GM21825 (cell line): ENCODE results near the gene TUBA3D.
"Not testable (repeated sequence)": the region's sequence is repeated elsewhere in the genome, so short reads cannot be mapped to it uniquely, and the experiment has no call there.

ENCODE experiments used
- ATAC-seq: cut with Tn5 transposase; IDR thresholded peaks from one replicate; pipeline ENCODE4 v1.9.1; 2021; ENCODE audit warnings: mild to moderate bottlenecking, moderate library complexity; ENCODE audit not compliant: unreplicated experiment

Gene TUBA3D

DNA sequence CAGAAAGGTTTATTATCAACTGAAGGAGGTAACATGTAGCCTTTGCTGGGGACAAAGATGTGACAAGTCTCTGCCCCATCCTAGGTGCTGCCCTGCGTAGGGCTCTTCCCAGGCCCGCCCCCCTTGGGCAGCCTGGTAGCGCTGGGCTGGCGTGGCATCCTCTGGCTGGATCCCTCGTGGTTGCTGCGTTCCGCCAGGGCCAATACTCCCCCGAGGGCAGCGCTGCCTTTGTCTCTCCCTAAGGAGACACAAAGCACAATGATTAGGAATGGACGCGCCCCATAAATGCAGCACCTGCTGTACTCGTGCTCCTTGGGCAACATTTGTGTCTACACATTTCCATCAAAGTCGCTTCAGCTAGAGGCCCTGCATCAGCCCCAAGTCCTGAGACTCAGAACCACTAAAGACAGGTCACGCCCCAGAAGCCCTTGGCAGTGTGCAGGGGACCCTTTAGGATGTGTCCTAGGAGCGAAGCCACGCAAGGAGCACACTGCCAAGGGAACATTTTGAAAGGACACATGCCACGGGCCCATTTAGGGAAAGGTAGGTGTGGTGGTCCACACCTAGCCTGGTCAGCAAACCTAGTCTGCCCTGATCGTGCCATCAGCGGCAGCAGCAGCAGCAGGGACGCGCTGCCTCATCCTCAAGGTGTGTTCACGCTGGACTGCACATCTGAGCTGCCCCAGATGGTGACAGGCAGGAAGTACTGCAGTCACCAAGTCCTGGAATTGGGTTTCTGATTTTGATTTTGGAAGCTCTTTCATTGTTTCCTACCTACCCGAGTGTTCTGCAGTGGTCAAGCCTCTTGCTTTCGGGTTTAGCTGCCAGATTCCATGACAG lies 8.3 kb downstream of the TUBA3D start:
- not testable (repeated sequence) for ATAC-seq

DNA sequence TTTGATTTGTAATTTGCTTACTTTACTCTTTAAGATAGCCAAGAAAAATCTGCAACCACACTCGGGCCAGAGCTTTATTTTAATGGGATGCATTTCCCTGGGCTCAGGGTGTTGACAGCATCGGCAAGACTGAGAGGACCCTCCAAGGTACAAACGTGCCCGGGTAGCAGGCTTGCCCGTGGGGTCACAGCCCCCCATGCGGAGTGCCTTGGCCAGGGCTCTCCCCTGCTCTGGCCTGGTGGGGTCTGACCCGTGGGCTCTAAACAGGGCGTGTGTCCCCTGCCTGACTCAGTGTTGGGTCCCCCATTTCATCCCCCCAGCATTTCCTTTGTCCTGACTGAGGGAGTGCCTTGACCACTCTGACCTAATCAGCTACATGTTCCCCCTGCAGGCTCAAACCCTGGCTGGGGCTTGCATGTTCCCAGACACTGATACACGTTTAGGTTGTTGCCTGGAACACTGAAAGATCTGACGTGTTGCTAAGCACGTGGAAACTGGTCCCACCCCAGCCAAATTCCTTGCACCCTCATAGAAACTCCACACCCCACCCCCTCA lies 9.1 kb downstream of the TUBA3D start:
- not testable (repeated sequence) for ATAC-seq

- ATAC-seq: not testable (repeated sequence)
Measured at GRCh38 chr2:131486201-131486902, 10.4 kb downstream of the TUBA3D start.

- no peak for ATAC-seq
Measured at GRCh38 chr2:131488306-131489205, 12.6 kb downstream of the TUBA3D start.

GRCh38 chr2:131490616-131491468 lies 14.9 kb downstream of the TUBA3D start:
- not testable (repeated sequence) for ATAC-seq

DNA sequence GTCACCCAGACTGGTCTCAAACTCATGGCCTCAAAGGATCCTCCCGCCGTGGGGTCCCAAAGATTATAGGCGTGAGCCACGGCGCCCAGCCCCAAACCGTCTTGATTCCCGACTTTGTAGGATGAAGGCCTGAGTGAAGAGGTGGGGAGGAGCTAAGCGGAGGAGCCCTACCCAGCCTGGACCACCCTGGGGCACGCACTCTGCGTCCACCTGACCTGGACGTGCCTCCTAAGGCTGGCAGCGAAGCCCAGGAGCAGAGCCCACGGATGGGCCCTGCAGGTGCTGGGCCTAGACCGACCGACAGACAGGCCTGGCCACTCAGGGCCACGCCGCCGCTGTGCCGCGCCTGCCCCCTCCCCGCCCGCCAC lies 15.5 kb downstream of the TUBA3D start:
- peak; percentile 0 for ATAC-seq

DNA sequence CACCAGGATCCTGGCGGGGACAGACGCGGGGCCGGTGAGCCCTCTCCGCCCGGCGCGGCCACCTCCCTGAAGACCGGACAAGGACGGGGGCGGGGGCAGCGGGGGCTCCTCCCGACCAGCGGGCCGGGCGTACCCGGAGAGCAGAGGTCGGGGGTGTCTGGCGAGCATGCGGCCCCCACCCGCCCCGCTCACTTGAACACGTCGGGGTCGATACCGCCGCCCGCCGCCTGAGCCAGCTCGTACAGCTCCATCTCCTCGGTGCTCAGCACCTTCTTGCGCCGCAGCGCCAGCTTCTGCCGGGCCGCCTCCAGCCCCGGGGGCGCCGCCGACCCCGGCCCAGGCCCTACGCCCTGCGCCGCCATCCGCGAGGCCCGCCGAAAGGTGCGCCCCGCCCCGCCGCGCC lies 16.1 kb downstream of the TUBA3D start, which contains the start of gene MZT2A:
Gene MZT2A (minus strand): TSS at position 383 of the 403 bp plus-strand sequence. CDS start 21 bp downstream, at position 362.
- ATAC-seq: peak; percentile 6

DNA sequence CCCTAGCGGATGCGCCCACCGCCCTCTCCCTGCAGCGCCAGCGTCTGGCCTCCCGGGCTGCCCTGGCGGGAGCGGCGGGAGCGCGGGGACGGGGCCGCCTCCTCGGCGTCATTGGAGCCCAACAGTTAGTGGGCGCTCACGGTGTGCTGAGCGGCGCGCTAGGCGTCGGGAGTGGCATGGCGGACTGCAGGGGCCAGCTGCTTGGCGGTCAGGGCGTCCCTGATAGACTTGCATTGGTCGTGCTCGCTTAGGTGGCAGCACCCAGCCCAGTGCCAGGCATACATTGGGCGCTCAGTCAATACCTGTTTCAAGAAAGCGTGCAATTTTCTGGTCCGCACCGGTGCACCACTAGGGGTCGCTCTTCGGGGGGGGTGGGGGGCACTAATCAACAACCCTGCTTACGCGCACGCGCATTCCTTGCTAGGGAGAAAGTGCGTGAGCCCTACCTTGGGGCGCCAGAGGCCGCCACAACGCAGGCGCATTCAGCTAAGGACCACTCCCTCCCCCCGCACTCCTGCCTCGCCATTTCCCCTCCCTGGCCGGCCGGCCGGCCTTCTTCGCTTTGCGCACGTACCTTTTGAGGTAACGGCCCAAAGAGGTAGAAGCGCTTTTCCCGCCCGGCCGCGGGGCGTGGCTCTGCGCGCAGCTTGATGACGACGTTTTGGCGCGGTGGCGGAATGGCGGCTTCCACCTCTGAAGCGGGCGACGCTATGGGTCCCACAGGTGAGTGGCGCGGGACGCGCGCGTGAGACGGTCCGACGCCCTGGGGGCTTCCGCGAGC lies 16.7 kb downstream of the TUBA3D start:
- ATAC-seq: peak; percentile 68

DNA sequence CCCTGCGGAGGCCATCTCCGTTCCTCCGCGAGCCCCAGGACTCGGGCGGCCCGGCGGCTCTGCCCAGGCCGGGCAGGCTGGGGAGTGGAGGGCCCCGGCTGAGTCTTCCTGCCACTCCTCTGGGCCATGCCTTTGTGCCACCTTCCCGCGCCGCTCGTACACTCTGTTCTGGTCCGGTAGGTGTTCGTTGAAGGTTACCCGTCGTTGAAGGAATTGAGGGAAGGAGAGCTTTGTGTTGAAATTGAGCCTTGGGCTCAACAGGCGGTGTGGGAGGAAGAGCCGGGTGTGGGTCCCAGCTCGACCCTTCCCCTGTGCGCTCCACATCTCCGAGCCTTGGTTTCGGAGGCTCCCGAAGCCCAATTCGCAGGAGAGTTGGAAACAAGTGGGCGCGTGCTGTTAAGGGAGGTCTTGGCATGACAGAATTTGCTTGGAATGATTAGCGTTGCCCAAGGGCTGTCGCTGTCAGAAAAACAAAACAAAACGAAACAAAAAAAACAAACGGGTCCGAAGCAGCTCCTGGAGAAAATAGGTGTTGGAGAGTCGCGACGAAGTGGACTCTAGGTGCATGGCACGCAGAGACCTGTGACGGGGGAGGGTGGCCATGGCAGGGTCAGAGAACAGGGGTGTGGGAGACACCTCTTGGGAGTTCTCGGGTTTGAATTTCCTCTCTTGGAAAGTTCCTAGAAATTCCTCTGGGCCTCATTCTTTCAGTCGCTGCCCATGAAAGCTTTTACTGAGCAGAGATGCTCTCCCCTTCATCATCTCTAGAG lies 17.5 kb downstream of the TUBA3D start:
- peak; percentile 20 for ATAC-seq

- ATAC-seq: not testable (repeated sequence)
Measured at GRCh38 chr2:131495506-131495905, 19.6 kb downstream of the TUBA3D start.

DNA sequence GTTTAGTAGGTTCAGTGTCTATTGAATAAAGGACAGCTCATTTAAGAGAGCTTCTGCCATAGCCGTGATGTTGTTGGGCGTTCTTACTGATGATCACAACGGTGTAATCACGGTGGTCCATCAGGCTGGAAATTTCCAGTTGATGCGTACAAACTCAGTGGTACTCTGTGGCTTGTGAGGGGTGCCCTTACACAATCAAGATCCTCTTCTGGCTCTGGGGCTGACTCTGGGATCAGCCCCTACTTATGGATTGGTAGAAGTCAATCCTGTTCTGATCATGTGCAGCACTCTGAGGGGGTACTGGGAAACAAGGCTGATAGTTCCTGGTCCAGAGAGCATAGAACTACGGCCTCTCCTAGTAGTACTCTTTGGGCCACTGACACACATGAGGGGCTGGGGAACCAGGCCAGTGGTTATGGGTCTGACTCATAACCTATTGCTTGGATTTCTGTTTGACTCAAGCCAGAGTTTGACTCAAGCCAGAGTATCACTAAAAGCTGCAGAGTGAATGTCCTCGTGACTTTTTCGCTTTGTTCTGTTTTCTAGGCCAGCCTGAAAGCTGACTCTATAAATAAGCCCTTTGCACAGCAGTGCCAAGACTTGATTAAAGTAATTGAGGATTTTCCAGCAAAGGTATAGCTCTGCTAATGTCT lies 22.5 kb downstream of the TUBA3D start:
- peak; percentile 83 for ATAC-seq

GRCh38 chr2:131503587-131503986 lies 27.7 kb downstream of the TUBA3D start:
- not testable (repeated sequence) for ATAC-seq

- not testable (repeated sequence) for ATAC-seq
Measured at GRCh38 chr2:131504082-131504750, 28.3 kb downstream of the TUBA3D start.

DNA sequence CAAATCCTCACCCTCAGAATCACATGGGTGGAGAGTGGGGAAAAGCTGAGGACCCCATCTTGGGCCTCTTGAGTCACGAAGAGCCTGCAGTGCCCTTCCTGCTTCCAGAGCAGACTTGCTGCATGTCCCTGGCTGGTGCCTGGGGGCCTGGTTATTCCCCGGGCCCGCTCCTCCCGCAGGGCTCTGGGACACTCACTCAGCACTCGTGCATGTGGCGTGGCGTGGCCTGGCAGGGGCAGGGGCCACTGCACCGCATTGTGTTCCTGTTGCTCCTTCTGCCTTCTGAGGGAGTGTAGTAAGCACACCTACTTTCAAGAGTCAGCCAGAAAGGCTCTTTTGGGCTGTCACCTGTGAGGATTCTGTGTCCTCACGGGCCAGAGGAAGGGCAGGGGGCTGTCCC lies 33.7 kb downstream of the TUBA3D start:
- ATAC-seq: no peak

DNA sequence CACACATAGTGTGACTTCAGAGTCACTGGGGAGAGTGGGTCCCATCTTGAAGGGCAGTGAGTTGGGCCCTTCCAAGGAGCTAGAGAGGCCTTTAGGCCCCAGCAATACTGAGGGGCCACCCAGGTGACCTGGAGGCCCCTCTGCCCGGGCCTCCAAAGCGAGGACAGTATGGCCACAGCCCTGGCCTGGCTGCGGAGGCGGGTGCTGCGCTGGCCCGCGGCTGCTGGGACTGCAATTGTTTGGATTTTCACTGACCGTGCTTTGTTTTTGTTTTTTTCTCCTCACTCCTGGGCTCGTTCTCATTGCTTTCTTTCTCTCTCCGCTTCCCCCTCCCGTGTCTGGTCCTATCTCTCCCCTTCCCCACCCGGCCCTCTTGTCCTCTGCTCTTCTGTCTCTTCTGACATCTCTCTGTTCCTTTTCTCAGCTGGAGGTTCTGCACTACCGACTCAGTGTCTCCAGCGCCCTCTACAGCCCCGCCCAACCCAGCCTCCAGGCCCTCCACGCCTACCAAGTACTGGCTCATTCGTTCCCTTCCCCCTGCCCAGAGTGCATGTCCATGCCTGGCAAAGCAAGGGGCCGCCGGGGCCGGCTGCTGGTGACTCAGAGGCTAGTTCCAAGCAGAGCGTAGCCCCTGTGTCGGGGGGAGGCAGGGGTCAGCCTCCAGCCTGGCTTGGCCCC lies 35.5 kb downstream of the TUBA3D start:
- ATAC-seq: not testable (repeated sequence)
